SKM-1 treated with dmso at 0.1 percent for 144 hours (cell line): ENCODE data around the gene PARD3.

ENCODE experiments used
- DNase-seq: peaks from one replicate; lab custom pipeline; 2025; ENCODE audit not compliant: unreplicated experiment; lab: John Stamatoyannopoulos, UW

Gene PARD3

GRCh38 chr10:34320265-34320664, 494.8 kb downstream of the PARD3 start:
- DNase-seq = no peak

GRCh38 chr10:34319197-34319846, 495.8 kb downstream of the PARD3 start:
- DNase-seq = no peak

GRCh38 chr10:34316154-34316553, 498.9 kb downstream of the PARD3 start:
- no peak for DNase-seq

- no peak for DNase-seq
These were observed 500.6 kb downstream of the PARD3 start for GRCh38 chr10:34314457-34314856.

- DNase-seq = no peak
These were observed 501.2 kb downstream of the PARD3 start for GRCh38 chr10:34313888-34314287.

GRCh38 chr10:34313353-34313752, 501.7 kb downstream of the PARD3 start:
- no peak for DNase-seq

GRCh38 chr10:34311679-34312078, 503.4 kb downstream of the PARD3 start:
- DNase-seq = no peak

GRCh38 chr10:34310234-34310633, 504.9 kb downstream of the PARD3 start:
- DNase-seq = no peak

GRCh38 chr10:34305189-34305588, 509.9 kb downstream of the PARD3 start:
- DNase-seq = no peak

- DNase-seq = no peak
These were observed 512.1 kb downstream of the PARD3 start for GRCh38 chr10:34303022-34303421.

GRCh38 chr10:34299105-34299611, 515.9 kb downstream of the PARD3 start:
- DNase-seq = no peak

- DNase-seq = no peak
These were observed 516.7 kb downstream of the PARD3 start for GRCh38 chr10:34298346-34298818.

GRCh38 chr10:34297541-34298345, 517.4 kb downstream of the PARD3 start:
- no peak for DNase-seq

- no peak for DNase-seq
These were observed 520.0 kb downstream of the PARD3 start for GRCh38 chr10:34295142-34295548.

- no peak for DNase-seq
These were observed 521.0 kb downstream of the PARD3 start for GRCh38 chr10:34294137-34294536.

- DNase-seq = no peak
These were observed 522.4 kb downstream of the PARD3 start for GRCh38 chr10:34292675-34293074.

- DNase-seq = no peak
These were observed 522.9 kb downstream of the PARD3 start for GRCh38 chr10:34292194-34292565.

GRCh38 chr10:34291466-34292193, 523.5 kb downstream of the PARD3 start:
- no peak for DNase-seq

- no peak for DNase-seq
These were observed 524.5 kb downstream of the PARD3 start for GRCh38 chr10:34290412-34291081.

- no peak for DNase-seq
These were observed 526.5 kb downstream of the PARD3 start for GRCh38 chr10:34288634-34289033.

GRCh38 chr10:34286136-34286739, 528.9 kb downstream of the PARD3 start:
- no peak for DNase-seq
